Right lobe of liver (tissue), 4 donors: ENCODE data around the gene GLS.

Source experiments
- CTCF ChIP-seq, 4 donors: fragments of 200-600 bp in 3 of 4; fragments of 450-650 bp in 1 of 4; IDR thresholded peaks; one replicate each; pipeline versions ENCODE4 v1.5.1 to v1.8.0; 2016 to 2022; ENCODE audit warnings: antibody characterized with exemption in 4 of 4, mild to moderate bottlenecking in 2 of 4
- POLR2A ChIP-seq: fragments of 450-650 bp; IDR thresholded peaks from one replicate; pipeline ENCODE4 v1.6.1; 2017; ENCODE audit warnings: antibody characterized with exemption, mild to moderate bottlenecking
- donor health status: DM: no; HTN: no; CAD: no.
- donor health status: DM: no; HTN: no; CAD: no.
- donor health status: DM: no; HTN: yes; CAD: no.

GRCh38 chr2:190927301-190927700 is 46.7 kb downstream of the GLS start:
- TF ChIP-seq CTCF (IDR thresholded peaks at IDR 0.05) = no peak
- no peak for TF ChIP-seq POLR2A
